ACC112 (cell line): ENCODE results near the gene RARB.

ENCODE experiments used
- H2AFZ ChIP-seq: fragments of 200-600 bp; sonication (generic); one replicate; pipeline ENCODE4 v1.6.0; 2017; ENCODE audit warnings: antibody characterized with exemption, low read length; ENCODE audit not compliant: unreplicated experiment
- H3K27ac ChIP-seq: fragments of 200-600 bp; sonication (generic); 2 replicates; pipeline ENCODE4 v1.5.1; 2014; ENCODE audit warnings: low read depth, mild to moderate bottlenecking, antibody characterized with exemption, low read length, moderate library complexity
- H3K27me3 ChIP-seq: fragments of 200-600 bp; sonication (generic); 2 replicates; pipeline ENCODE4 v1.6.1; 2014; ENCODE audit warnings: mild to moderate bottlenecking, antibody characterized with exemption, low read length, moderate library complexity, mixed read lengths; ENCODE audit not compliant: insufficient read depth
- H3K36me3 ChIP-seq: fragments of 200-600 bp; sonication (generic); 2 replicates; pipeline ENCODE4 v1.6.1; 2016; ENCODE audit warnings: mild to moderate bottlenecking, antibody characterized with exemption, low read length, moderate library complexity, mixed read lengths; ENCODE audit not compliant: insufficient read depth
- H3K4me1 ChIP-seq: fragments of 200-600 bp; sonication (generic); one replicate; pipeline ENCODE4 v1.6.1; 2016; ENCODE audit warnings: low read length, mixed read lengths; ENCODE audit not compliant: insufficient read depth, unreplicated experiment, control insufficient read depth
- H3K4me3 ChIP-seq: fragments of 200-600 bp; sonication (generic); 2 replicates; pipeline ENCODE4 v1.5.1; 2014; ENCODE audit warnings: mild to moderate bottlenecking, low read depth, low read length
- H3K79me2 ChIP-seq: fragments of 200-600 bp; sonication (generic); one replicate; pipeline ENCODE4 v1.6.0; 2016; ENCODE audit warnings: low read length; ENCODE audit not compliant: control insufficient read depth, unreplicated experiment, insufficient read depth

Gene RARB

GRCh38 chr3:25471081-25471768 lies 43.2 kb downstream of the RARB start:
- peak overlapping the region; percentile 40 for H3K27ac ChIP-seq
- peaks cover 38% of the 10 kb centered on the region for H3K4me1 ChIP-seq
- H3K36me3 ChIP-seq: no peaks in the 10 kb centered on the region
- peak overlapping the region; percentile 55 for H3K4me3 ChIP-seq
- no peaks in the 10 kb centered on the region for H3K79me2 ChIP-seq
- no peaks in the 10 kb centered on the region for H3K27me3 ChIP-seq
- H2AFZ ChIP-seq: peak overlapping the region; percentile 98

GRCh38 chr3:25472153-25472552 lies 44.1 kb downstream of the RARB start:
- H3K27me3 ChIP-seq: no peaks in the 10 kb centered on the region
- peaks cover 42% of the 10 kb centered on the region for H3K4me1 ChIP-seq
- H3K79me2 ChIP-seq: no peaks in the 10 kb centered on the region
- no peak overlapping the region for H3K27ac ChIP-seq
- H2AFZ ChIP-seq: no peak overlapping the region
- H3K36me3 ChIP-seq: no peaks in the 10 kb centered on the region
- peak overlapping the region; percentile 55; the same call in 1 of the 2 replicates for H3K4me3 ChIP-seq

DNA sequence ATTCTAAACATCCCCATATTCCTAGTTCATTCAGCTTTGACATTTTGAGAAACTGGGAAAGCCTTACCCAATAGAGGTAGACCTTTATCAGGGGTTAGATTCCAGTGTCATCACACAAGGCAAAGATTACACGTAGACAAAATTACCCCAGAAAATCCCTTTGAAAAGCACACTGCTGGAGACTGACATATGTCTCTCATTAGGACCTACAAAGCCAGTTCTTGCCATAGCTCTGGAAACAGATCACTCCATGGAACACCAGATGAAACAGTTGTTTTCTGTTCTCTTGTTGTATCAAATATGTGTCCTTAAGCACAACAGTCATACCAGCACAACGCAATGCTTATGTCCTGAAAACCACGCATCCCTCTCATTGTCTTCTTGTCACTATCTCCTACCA lies 44.7 kb downstream of the RARB start:
- no peaks in the 10 kb centered on the region for H3K79me2 ChIP-seq
- H3K4me3 ChIP-seq: no peak overlapping the region
- H3K4me1 ChIP-seq: peaks cover 42% of the 10 kb centered on the region
- H3K36me3 ChIP-seq: no peaks in the 10 kb centered on the region
- H2AFZ ChIP-seq: no peak overlapping the region
- H3K27me3 ChIP-seq: no peaks in the 10 kb centered on the region
- H3K27ac ChIP-seq: no peak overlapping the region

DNA sequence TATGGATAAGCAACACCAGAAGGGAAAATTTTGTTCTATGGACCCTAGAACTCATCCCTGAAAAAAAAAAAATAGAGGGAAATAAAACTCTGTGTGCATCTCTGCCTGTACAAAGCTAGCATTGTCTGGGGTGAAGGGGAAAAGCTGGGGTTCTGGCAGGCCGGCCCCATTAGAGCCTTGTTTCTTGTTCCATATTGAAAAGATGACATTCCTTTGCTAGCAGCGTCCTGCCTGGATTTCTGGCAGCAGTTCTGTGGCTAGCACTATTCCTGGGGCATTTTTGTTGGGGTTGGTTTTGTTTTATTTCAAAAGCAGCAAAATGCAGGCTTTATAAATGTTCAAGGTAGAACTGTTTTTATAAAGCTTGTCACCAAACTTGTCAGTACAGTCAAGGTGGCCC lies 45.2 kb downstream of the RARB start:
- Histone ChIP-seq H3K79me2 (no peaks in the 10 kb centered on the region), H3K27me3 (no peaks in the 10 kb centered on the region), H3K36me3 (no peaks in the 10 kb centered on the region), H3K27ac (no peak overlapping the region), H3K4me3 (no peak overlapping the region), H3K4me1 (peaks cover 42% of the 10 kb centered on the region), H2AFZ (no peak overlapping the region)

GRCh38 chr3:25474052-25474451 lies 46.0 kb downstream of the RARB start:
- Histone ChIP-seq H3K4me3 (no peak overlapping the region), H3K4me1 (peaks cover 37% of the 10 kb centered on the region), H3K79me2 (no peaks in the 10 kb centered on the region), H3K27me3 (no peaks in the 10 kb centered on the region), H3K36me3 (no peaks in the 10 kb centered on the region), H3K27ac (no peak overlapping the region), H2AFZ (no peak overlapping the region)

DNA sequence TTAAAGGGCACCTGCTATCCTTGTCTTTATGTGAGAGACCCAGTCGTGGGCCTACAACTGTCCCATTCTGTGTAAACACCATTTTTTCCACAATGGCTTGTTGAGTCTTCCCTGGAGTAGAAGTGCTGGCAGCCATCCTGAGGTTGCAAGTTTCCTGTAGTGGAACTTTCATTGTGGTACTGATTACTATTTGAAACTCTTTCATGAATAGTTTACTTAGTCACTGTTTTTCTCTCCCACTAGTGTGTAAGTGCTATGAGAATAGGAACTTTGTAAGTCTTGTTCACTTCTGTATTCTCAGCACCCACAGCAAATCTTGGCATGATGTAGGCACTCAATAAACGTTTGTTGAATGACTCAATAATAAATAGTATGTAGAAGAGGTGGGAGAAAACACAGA lies 48.6 kb downstream of the RARB start:
- Histone ChIP-seq H3K79me2 (no peaks in the 10 kb centered on the region), H3K4me1 (peaks cover 26% of the 10 kb centered on the region), H3K27ac (no peak overlapping the region), H2AFZ (no peak overlapping the region), H3K4me3 (no peak overlapping the region), H3K27me3 (no peaks in the 10 kb centered on the region), H3K36me3 (no peaks in the 10 kb centered on the region)

DNA sequence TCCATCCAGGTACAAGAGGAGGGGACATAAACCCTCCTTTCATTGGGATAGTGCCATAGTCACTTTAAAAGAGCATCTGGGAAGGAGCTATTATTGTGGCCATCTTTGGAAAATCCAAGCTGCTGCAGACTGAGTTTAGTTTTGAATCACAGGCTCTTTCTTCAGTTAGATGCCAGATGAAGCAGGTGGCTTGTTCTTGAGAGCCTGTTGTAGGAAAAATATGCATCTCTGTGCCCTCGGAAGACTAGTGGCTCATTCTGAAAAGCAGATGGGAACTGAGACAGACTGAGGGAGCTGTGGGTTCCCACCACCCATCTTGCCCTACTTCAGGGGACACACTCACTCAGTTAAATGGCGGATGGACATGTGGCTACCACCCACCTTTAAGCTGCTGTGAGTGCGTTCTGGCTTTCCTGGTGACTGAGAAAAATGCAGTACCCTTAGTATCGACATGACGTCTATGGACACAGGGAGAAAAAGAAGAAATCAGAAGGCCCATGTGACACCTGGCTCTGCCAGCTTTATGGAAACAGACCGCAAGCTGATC lies 50.2 kb downstream of the RARB start:
- H2AFZ ChIP-seq: no peak overlapping the region

DNA sequence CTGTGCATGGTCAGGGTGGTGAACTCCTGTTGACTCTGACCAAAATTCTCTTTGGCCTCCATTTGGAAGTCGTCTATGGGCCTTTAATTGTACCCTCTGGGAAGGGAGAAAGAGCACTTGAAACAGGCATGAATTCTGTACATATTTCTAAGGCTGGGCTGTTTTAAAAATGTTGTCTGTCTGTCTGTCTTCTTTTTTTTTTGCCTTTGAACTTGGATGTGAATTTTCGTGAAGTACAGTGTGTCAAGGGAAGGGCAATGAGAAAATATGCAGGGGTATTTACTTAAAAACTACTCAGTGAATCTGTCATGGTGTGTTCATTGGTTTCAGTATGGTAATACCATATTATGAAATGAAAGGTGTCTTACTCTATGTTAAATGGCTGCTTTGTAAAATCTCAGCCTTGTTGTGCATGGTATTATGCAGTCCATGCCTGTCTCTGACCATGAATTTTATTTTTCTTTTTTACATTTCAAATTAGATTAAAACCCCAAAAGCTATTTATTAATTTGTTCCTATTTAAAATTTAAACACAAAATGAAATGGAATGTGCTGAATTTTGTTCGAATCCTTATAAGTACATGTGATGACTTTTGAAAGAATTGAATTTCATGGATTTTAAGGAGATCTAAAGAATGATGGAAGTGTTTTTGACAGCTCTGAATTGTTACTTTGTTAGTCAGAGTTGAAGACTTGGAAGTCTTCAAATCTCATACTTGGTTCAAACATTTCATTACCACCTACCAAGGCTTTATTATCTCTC lies 51.1 kb downstream of the RARB start:
- Histone ChIP-seq H3K79me2 (no peaks in the 10 kb centered on the region), H3K27me3 (no peaks in the 10 kb centered on the region), H2AFZ (no peak overlapping the region), H3K4me1 (peaks cover 22% of the 10 kb centered on the region), H3K4me3 (no peak overlapping the region), H3K36me3 (no peaks in the 10 kb centered on the region), H3K27ac (no peak overlapping the region)

More for the DNA sequence above, 50.2 kb downstream of the RARB start:
- H3K36me3 ChIP-seq: no peaks in the 10 kb centered on the region
- H3K27ac ChIP-seq: no peak overlapping the region
- peaks cover 24% of the 10 kb centered on the region for H3K4me1 ChIP-seq
- H3K79me2 ChIP-seq: no peaks in the 10 kb centered on the region
- no peaks in the 10 kb centered on the region for H3K27me3 ChIP-seq
- no peak overlapping the region for H3K4me3 ChIP-seq

DNA sequence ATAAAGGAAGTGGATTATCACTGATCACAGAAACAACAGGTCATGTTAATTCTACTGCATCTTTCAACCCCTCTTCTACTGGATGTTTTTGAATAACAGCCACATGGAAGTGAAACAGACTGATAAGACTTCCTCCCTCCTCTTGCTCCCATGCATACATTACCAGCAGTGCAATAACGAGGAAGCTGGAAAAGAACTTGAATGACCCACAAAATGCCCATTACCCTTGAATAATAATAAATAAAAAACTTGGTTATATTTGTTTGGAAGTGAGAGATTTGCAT lies 51.6 kb downstream of the RARB start:
- Histone ChIP-seq H3K36me3 (no peaks in the 10 kb centered on the region), H3K27ac (no peak overlapping the region), H3K79me2 (no peaks in the 10 kb centered on the region), H3K4me3 (no peak overlapping the region), H2AFZ (no peak overlapping the region), H3K4me1 (peaks cover 18% of the 10 kb centered on the region), H3K27me3 (no peaks in the 10 kb centered on the region)

DNA sequence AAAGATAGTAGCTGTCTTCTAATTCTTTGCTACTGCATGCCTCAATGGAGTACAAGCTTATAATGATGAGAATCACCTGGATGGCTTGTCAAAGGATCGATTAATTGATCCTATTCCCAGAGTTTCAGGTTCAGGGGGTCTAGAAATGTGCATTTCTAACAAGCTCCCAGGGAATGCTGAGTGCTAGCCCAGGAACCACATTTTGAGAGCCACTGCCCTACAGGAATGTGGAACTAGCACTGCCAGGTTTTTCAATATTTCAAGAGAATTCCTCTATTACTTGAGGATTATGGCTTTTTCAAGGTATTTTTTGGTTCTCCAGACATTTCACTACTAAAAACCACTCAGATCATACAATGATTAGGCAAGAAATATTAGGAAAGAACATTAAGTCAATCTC lies 52.7 kb downstream of the RARB start:
- Histone ChIP-seq H3K79me2 (no peaks in the 10 kb centered on the region), H3K4me1 (peaks cover 18% of the 10 kb centered on the region), H2AFZ (no peak overlapping the region), H3K27ac (no peak overlapping the region), H3K36me3 (no peaks in the 10 kb centered on the region), H3K27me3 (no peaks in the 10 kb centered on the region), H3K4me3 (no peak overlapping the region)

DNA sequence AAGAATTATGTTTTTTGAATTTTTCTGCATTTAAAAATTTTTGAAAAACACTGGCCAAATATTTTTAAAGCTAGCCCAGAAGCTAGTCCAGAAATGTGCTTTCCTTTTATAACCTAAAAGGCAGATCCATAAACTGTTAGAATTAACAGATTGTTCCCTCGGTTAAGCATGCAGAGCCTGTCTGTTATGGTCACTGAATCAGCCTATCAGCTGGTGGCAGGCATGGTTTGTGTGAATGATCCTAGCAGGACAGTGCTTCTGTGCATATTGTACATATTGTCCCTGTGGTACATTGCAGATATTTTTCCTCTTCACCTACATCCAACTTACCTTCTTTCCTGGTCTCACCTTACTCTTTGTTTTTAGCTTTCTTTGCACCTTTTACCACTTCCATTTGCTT lies 53.3 kb downstream of the RARB start:
- Histone ChIP-seq H3K79me2 (no peaks in the 10 kb centered on the region), H3K4me3 (no peak overlapping the region), H2AFZ (no peak overlapping the region), H3K4me1 (peaks cover 18% of the 10 kb centered on the region), H3K27ac (no peak overlapping the region), H3K27me3 (no peaks in the 10 kb centered on the region), H3K36me3 (no peaks in the 10 kb centered on the region)
